Measurements from ENCODE around the gene ADM5.

The ADM5 gene

GRCh38 chr19:49658566-49659442, 30.6 kb upstream of the ADM5 start:
- DNase-seq: no peak

GRCh38 chr19:49660338-49660961, 28.9 kb upstream of the ADM5 start:
- no peak for DNase-seq

GRCh38 chr19:49662011-49662410, 27.4 kb upstream of the ADM5 start:
- no peak for DNase-seq

- no peak for DNase-seq
Observed at GRCh38 chr19:49663224-49663623, 26.2 kb upstream of the ADM5 start.

GRCh38 chr19:49664171-49665035, 25.0 kb upstream of the ADM5 start:
- DNase-seq: peak; percentile 94

GRCh38 chr19:49665036-49665350, 24.4 kb upstream of the ADM5 start:
- DNase-seq: no peak

GRCh38 chr19:49665351-49666119, 23.9 kb upstream of the ADM5 start, which contains the start of the genes BCL2L12 and IRF3:
Gene BCL2L12 (plus strand): TSS chr19:49665933. CDS start chr19:49666693, 760 bp downstream.
Gene IRF3 (minus strand): TSS chr19:49665857. CDS start chr19:49664838, 1,019 bp downstream.
- DNase-seq: peak; percentile 100

- no peak for DNase-seq
Observed at GRCh38 chr19:49666120-49666444, 23.3 kb upstream of the ADM5 start.

GRCh38 chr19:49667473-49667872, 21.9 kb upstream of the ADM5 start:
- DNase-seq: no peak

- no peak for DNase-seq
Observed at GRCh38 chr19:49669516-49669915, 19.9 kb upstream of the ADM5 start.

GRCh38 chr19:49672131-49672919, 17.1 kb upstream of the ADM5 start:
- peak; percentile 84 for DNase-seq

GRCh38 chr19:49676136-49676783, 13.1 kb upstream of the ADM5 start:
- DNase-seq: peak; percentile 48

- peak; percentile 99 for DNase-seq
Observed at GRCh38 chr19:49676784-49677230, 12.6 kb upstream of the ADM5 start.

- peak; percentile 68 for DNase-seq
Observed at GRCh38 chr19:49677231-49677900, 12.0 kb upstream of the ADM5 start, which contains the start of gene PRMT1. Gene PRMT1 (plus strand): TSS chr19:49677271. CDS start chr19:49677281, 10 bp downstream.

GRCh38 chr19:49677901-49678674, 11.3 kb upstream of the ADM5 start:
- DNase-seq: peak; percentile 89

- DNase-seq: no peak
Observed at GRCh38 chr19:49678985-49679770, 10.2 kb upstream of the ADM5 start.

GRCh38 chr19:49679771-49680413, 9.5 kb upstream of the ADM5 start:
- DNase-seq: no peak
